22Rv1 (cell line): Measurements from ENCODE around the gene PAPSS2.

Experiments
- ZFX ChIP-seq: fragments of 450-650 bp; IDR thresholded peaks from 2 replicates; pipeline ENCODE4 v1.6.1; 2017; ENCODE audit warnings: antibody characterized with exemption, borderline replicate concordance
- TF ChIP-seq, protein P1 (sequence below): fragments of 450-650 bp; IDR thresholded peaks from 2 replicates; pipeline ENCODE4 v1.5.1; 2017; ENCODE audit warnings: mild to moderate bottlenecking

DNA sequence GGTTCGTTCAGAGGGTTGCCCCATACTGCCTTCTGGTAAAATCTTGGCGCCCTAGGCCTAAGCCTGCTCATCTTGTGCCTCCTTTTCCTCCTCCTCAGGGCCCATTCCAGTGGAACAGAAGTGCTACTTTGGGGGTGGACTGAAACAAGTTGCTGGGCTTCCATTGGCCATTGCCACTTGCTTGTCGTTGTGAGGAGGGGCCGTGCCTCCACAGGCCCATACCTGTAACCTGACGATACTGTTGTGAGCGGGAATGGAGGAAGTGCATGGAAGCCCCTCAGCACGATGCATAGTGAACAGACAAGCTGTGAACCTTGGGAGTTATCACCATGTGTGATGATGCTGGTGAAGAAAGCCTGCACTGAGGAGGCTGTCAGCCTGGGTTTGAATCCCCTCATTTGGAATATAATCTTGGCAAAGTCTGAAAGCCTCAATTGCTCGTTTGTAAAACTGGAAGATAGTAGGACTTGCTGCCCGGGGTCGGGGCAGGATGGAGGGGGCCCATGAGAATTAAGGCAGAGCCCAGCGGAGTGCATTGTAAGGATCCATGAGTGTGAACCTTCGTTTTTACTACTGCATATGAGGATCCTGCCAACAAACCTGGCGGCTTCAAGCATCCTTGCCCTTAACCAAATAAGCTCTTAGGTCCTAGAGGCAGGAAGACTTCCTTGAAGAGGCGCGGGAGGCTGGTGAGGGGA lies 671 bp upstream of the PAPSS2 start:
- TF ChIP-seq, protein P1, sequence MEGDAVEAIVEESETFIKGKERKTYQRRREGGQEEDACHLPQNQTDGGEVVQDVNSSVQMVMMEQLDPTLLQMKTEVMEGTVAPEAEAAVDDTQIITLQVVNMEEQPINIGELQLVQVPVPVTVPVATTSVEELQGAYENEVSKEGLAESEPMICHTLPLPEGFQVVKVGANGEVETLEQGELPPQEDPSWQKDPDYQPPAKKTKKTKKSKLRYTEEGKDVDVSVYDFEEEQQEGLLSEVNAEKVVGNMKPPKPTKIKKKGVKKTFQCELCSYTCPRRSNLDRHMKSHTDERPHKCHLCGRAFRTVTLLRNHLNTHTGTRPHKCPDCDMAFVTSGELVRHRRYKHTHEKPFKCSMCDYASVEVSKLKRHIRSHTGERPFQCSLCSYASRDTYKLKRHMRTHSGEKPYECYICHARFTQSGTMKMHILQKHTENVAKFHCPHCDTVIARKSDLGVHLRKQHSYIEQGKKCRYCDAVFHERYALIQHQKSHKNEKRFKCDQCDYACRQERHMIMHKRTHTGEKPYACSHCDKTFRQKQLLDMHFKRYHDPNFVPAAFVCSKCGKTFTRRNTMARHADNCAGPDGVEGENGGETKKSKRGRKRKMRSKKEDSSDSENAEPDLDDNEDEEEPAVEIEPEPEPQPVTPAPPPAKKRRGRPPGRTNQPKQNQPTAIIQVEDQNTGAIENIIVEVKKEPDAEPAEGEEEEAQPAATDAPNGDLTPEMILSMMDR, result no peak
- no peak for TF ChIP-seq ZFX
